GM13976 (cell line): ENCODE results near the gene LGR4.
"Not testable (repeated sequence)": the region's sequence is repeated elsewhere in the genome, so short reads cannot be mapped to it uniquely, and the experiment has no call there.

Source experiments
- DNase-seq: peaks from one replicate; pipeline ENCODE4 v3.0.0; 2012; ENCODE audit warnings: low spot score
- CTCF ChIP-seq: IDR thresholded peaks from 2 replicates; pipeline ENCODE4 v1.5.1; 2012; ENCODE audit warnings: borderline replicate concordance, mild to moderate bottlenecking; ENCODE audit not compliant: insufficient read depth; ENCODE audit errors: extremely low read depth, missing control alignments, control extremely low read depth
- in situ Hi-C: fragments of 300-500 bp; cut with MboI; formaldehyde crosslinking; loops from one replicate; pipeline ENCODE4 v1.12.0; 2022; ENCODE audit warnings: low sequenced_read_pairs, mixed read lengths, inconsistent platforms; ENCODE audit not compliant: unreplicated experiment

Gene LGR4

GRCh38 chr11:27452147-27452546 is 20.4 kb downstream of the LGR4 start:
- in situ Hi-C loops, result no loop called here
- TF ChIP-seq CTCF, result no peak

DNA sequence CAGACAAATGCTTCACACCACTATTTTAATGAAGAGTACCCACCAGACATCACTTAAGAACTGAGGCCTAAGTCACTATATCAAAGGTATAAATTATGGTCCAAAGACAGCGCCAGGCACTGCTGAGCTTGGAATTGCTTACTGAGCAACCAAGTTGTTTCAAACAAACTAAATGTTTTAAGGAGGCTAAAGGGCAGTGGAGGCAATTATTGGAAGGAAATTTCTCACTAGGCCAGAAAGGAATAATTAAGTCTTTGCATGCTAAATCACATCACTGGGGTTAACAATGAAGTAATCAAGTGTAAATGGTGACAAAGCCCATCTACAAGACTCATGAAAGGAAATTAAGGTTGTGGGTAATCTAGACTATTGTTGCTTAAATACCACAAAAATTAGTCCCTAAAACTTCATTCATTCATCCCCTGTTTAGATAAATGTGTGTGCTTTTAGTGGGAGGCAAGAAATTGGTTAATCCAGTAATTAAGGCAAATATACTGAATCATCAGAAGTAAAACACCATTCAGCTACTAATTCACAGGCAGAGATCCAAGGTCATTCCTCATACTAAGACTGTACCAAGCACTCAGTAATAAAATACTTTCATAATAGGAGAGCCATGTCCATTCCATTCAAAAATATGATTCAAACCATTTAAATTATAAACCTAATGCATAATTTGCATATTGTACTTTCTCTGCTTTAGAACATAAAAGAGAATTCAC is 21.2 kb downstream of the LGR4 start:
- in situ Hi-C loops, result no loop called here

More at GRCh38 chr11:27452147-27452546, 20.4 kb downstream of the LGR4 start:
- no peak for DNase-seq

GRCh38 chr11:27448184-27448540 is 24.4 kb downstream of the LGR4 start:
- DNase-seq, in situ Hi-C loops: not testable (repeated sequence)

More for the DNA sequence above, 21.2 kb downstream of the LGR4 start:
- no peak for TF ChIP-seq CTCF
- no peak for DNase-seq

- no peak for TF ChIP-seq CTCF
- DNase-seq, result no peak
- in situ Hi-C loops, result no loop called here
Observed at GRCh38 chr11:27447288-27448183, 25.1 kb downstream of the LGR4 start.

DNA sequence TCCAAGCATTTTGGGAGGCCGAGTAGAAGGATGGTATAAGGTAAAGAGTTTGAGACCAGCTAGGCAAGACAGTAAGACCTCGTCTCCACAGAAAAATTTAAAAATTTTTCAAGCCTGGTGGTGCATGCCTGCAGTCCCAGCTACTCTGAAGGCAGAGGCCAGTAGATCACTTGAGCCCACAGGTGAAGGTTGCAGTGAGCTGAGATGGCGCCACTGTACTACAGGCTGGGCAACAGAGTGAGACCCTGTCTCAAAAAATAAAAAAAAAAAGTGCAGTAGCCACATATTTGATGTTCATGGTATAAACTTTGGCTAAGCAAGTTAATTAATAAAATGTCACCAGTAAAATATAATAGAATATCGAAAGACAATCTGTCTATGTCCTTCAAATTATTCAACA is 27.0 kb downstream of the LGR4 start:
- DNase-seq, result no peak
- in situ Hi-C loops, result no loop called here
- TF ChIP-seq CTCF, result no peak

DNA sequence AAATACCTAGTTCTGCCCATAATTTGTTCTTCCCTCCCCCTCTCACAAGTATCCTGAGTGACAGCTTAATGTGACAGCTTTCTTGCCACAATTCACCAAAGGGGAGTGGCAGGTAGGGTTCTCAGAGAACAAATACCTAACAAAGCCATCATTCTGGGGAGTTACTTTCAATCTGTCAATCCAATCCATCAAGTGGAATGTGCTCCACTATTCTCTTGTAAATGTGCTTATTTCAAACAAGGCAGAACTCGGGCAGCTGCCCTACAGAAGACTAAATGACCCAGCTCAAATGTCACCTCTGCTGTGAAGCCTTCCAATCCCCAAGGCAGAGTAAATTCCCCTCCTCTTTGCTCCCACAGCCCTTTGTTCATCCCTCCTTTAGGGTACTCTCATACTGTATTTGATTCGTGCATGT is 27.8 kb downstream of the LGR4 start:
- no peak for TF ChIP-seq CTCF
- no peak for DNase-seq
- in situ Hi-C loops, result no loop called here
